Measurements from ENCODE around the gene CHIC2.
"Not testable (repeated sequence)": the region's sequence is repeated elsewhere in the genome, so short reads cannot be mapped to it uniquely, and the experiment has no call there.

CHIC2 gene

DNA sequence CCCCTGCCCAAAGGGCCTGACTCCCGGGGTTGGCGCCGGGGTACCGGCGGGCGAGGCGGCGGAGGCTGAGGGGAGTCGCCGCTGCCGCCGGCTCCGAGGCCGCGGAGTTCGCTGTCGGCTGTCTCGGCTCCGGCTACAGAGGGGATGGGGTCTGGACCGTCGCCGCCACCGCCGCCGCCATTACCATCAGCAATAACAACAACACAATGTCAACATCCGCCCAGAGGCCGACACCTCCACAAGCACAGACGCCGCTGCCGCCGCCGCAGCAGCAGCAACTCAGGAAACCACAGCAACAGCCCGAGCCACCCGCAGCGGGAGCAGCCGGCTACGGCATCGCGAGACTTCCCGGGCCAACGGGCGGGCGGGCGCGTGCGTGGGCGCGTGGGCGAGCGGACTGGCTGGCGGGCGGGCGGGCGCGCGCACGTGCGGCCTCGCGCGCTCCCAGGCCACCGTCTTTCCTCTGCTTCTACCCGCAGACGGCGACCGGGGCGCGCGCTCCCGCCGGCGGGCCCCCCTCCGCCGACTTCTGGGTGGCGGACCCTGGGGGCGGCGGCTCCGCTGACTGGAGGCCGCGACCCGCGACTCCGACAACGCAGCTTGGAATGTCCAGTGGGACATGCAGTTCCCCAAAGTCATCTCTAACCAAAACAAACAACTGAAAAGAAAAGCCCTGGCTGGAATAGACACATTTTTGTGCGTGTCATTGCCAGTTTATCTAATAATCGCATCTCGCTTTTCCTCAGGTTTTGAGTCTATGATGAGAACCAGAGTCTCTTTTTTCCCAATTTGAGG lies at the start of gene CHIC2:
CHIC2 (minus strand) TSS at position 289 of the 795 bp plus-strand sequence. CDS start 305 bp downstream, outside the sequence.
- TF ChIP-seq, protein P1, sequence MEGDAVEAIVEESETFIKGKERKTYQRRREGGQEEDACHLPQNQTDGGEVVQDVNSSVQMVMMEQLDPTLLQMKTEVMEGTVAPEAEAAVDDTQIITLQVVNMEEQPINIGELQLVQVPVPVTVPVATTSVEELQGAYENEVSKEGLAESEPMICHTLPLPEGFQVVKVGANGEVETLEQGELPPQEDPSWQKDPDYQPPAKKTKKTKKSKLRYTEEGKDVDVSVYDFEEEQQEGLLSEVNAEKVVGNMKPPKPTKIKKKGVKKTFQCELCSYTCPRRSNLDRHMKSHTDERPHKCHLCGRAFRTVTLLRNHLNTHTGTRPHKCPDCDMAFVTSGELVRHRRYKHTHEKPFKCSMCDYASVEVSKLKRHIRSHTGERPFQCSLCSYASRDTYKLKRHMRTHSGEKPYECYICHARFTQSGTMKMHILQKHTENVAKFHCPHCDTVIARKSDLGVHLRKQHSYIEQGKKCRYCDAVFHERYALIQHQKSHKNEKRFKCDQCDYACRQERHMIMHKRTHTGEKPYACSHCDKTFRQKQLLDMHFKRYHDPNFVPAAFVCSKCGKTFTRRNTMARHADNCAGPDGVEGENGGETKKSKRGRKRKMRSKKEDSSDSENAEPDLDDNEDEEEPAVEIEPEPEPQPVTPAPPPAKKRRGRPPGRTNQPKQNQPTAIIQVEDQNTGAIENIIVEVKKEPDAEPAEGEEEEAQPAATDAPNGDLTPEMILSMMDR (IDR thresholded peaks at IDR 0.05; ENCODE audit: low read depth, low read length), result no peak
- H3K4me3 ChIP-seq (replicated peaks in 1 of 2; ENCODE audit: low read depth in 2 of 2, low read length in 2 of 2), result peak within 1 kb of the TSS; percentile 83 to 93
- DNase-seq (ENCODE audit: low read depth in 2 of 2), result peak; percentile 94 to 97

DNA sequence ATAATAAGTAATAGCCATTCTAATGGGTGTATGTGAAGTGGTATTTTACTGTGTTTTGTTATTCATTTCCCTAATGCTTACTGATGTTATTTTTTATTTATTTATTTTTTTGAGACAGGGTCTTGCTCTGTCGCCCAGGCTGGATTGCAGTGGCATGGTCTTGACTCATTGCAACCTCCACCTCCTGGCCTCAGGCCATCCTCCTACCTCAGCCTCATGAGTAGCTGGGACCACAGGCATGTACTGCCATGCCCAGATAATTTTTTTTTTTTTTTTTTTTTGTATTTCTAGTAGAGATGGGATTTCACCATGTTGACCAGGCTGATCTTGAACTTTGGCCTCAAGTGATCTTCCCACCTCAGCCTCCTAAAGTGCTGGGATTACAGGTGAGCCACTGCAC lies 48.8 kb upstream of the CHIC2 start:
- H3K4me3 ChIP-seq (replicated peaks in 1 of 2; ENCODE audit: low read depth in 2 of 2, low read length in 2 of 2), result not testable (repeated sequence)

DNA sequence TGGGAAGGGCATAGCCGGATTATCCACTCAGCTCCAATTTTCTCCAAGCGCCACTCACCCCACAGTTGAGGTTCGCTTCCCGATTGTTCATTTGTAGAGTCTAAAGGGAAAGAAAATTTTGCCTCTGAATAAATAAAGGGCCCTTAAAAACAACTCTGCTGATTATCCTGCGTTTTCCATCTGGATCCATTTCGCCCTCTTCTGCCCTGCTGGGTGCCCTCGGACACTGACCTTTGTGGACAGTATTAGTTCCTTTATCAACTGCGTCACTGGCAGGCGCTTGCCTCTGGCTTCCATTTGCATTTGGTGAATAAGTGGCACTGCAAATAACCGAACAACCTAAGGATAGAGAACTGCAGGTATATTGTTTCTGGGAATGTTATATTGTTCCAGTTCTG lies 45.6 kb upstream of the CHIC2 start:
- no peak overlapping the region for H3K4me3 ChIP-seq (replicated peaks in 1 of 2; ENCODE audit: low read depth in 2 of 2, low read length in 2 of 2)
- TF ChIP-seq, protein P1 (IDR thresholded peaks at IDR 0.05; ENCODE audit: low read depth, low read length), result no peak

More for the DNA sequence above, 48.8 kb upstream of the CHIC2 start:
- DNase-seq (ENCODE audit: low read depth in 2 of 2), result peak in 1 of 2 donors; percentile 22

DNA sequence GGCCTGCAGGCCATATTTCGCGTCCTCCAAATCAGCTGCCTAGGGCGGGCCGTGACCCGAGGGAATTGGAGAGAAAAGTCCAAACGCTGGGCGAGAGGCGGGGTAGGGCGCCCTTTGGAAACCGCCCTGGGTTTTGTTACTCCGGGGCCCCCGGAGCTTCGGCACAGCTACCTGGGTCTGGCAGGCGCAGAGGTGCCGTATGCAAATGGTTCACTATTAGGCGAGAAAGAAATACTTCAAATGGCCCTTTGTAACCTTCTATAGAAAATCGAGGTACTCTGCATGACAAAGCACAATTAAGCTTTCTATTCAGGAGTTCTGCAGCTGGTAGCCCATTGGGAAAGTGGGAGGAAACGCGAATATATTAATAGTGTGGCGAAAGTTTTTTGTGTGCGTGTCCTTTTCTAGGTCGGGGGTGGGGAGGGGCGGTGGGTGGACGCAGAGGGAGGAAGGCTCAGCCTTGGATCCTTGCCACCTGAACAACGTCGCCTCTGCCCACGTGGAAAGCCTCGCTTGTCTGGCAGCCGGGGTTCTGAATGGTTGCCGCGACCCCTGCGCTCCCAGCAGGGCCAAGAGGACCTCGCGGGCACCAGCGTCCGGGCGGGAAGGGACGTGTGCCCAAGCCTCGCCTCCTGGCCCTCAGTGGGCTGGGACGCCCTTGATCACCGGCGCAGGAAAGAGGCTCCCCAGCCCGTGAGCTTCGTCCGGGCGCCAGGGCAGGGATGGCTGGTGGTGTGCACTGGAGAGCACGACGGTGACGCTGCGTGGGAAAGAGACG lies 45.0 kb upstream of the CHIC2 start:
- DNase-seq (ENCODE audit: low read depth in 2 of 2), result no peak
- TF ChIP-seq, protein P1 (IDR thresholded peaks at IDR 0.05; ENCODE audit: low read depth, low read length), result no peak
- H3K4me3 ChIP-seq (replicated peaks in 1 of 2; ENCODE audit: low read depth in 2 of 2, low read length in 2 of 2), result peak overlapping the region in 1 of 2 donors; percentile 19

More for the DNA sequence above, 45.6 kb upstream of the CHIC2 start:
- no peak for DNase-seq (ENCODE audit: low read depth in 2 of 2)

DNA sequence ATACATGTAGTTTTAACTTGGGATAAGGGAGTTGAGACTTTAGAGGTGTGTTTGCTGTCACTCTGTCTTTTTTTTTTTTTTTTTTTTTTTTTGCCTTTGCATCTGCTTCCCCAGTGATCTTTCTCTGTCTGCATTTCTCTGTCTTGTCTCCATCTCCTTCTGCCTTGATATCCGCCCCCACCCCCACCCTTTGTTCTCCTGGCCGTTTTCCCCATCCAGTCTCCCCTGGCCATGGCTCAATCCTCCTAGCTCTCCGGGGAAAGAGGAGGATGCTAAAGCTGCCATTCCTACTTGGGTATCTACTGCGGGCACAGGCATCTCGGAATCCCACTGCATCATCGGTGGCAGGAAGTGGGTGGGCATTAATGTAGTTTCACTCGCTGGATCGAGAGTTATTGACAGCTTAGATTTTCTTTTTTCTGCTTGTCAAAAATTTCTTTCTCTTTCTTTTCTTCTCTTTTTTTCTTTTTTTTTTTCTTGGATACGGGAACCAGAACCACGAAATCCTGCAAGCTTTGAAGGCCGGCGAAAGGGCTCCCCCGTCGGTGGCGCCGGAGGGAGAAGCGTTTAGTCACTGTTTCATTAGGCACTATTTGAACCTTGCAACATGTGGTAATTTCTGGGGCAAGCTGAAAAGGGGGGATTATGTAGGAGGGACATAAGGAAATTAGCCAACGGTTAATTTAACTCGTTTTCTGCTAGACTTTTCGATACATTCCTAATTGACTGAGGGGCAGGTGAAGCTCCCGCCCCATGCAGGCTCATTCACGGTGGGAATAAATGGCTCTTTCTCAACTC lies 43.7 kb upstream of the CHIC2 start:
- DNase-seq (ENCODE audit: low read depth in 2 of 2), result no peak
- H3K4me3 ChIP-seq (replicated peaks in 1 of 2; ENCODE audit: low read depth in 2 of 2, low read length in 2 of 2), result no peak overlapping the region
- TF ChIP-seq, protein P1 (IDR thresholded peaks at IDR 0.05; ENCODE audit: low read depth, low read length), result peak; percentile 7

DNA sequence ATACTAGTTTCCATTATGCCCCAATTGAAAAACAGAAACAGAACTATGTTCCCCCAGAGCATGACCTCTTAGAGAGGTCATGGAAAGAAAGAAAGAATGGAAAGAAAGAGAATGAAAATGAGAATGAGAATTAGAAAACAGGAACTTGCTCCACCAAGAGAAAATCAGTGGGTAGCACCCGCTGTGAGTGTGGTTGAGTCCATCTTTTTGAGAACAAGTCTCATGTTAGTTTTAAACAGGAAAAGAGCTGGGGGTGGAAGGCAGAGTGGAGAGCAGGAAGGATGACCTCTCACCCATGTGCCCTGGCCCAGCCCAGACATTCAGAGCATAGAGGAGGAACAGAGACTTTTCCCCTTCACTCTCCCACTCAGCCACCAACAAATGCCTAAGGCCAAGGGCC lies 40.5 kb upstream of the CHIC2 start:
- TF ChIP-seq, protein P1 (IDR thresholded peaks at IDR 0.05; ENCODE audit: low read depth, low read length), result no peak
- H3K4me3 ChIP-seq (replicated peaks in 1 of 2; ENCODE audit: low read depth in 2 of 2, low read length in 2 of 2), result no peak overlapping the region
- DNase-seq (ENCODE audit: low read depth in 2 of 2), result no peak
